DOHH2 (cell line): ENCODE measurements around the gene CRHR1.

Experiments used
- H3F3A ChIP-seq: fragments of 200-600 bp; sonication (generic), shearing (Covaris generic); 2 replicates; pipeline ENCODE4 v1.6.0; 2016; ENCODE audit warnings: antibody characterized with exemption, mild to moderate bottlenecking; ENCODE audit not compliant: control insufficient read depth, insufficient read depth
- H3K27ac ChIP-seq: fragments of 200-600 bp; sonication (generic); 2 replicates; pipeline ENCODE4 v1.5.1; 2014; ENCODE audit warnings: low read depth, mild to moderate bottlenecking, low read length, moderate library complexity
- H3K27me3 ChIP-seq: fragments of 200-600 bp; sonication (generic); 2 replicates; pipeline ENCODE4 v1.6.1; 2014; ENCODE audit warnings: mild to moderate bottlenecking, low read length, mixed read lengths; ENCODE audit not compliant: control insufficient read depth
- H3K36me3 ChIP-seq: fragments of 200-600 bp; sonication (generic); 2 replicates; pipeline ENCODE4 v1.6.1; 2014; ENCODE audit warnings: mild to moderate bottlenecking, low read length, moderate library complexity, mixed read lengths; ENCODE audit not compliant: control insufficient read depth
- H3K4me1 ChIP-seq: fragments of 200-600 bp; sonication (generic); 2 replicates; pipeline ENCODE4 v1.6.1; 2014; ENCODE audit warnings: mild to moderate bottlenecking, low read length, mixed read lengths; ENCODE audit not compliant: control insufficient read depth
- H3K4me2 ChIP-seq: fragments of 200-600 bp; sonication (generic); 2 replicates; pipeline ENCODE4 v1.6.0; 2014; ENCODE audit warnings: mild to moderate bottlenecking, low read length, moderate library complexity
- H3K4me3 ChIP-seq: fragments of 200-600 bp; sonication (generic); 2 replicates; pipeline ENCODE4 v1.5.1; 2014; ENCODE audit warnings: mild to moderate bottlenecking, low read length, mixed read lengths
- H3K79me2 ChIP-seq: fragments of 200-600 bp; sonication (generic); 2 replicates; pipeline ENCODE4 v1.6.1; 2014; ENCODE audit warnings: mild to moderate bottlenecking, low read length, mixed read lengths; ENCODE audit not compliant: control insufficient read depth
- H3K9me2 ChIP-seq: fragments of 200-600 bp; sonication (generic); replicated peaks from 2 replicates; pipeline ENCODE4 v1.6.1; 2014; ENCODE audit warnings: mild to moderate bottlenecking, low read length, mixed read lengths; ENCODE audit not compliant: control insufficient read depth
- H3K9me3 ChIP-seq: fragments of 200-600 bp; sonication (generic); 2 replicates; pipeline ENCODE4 v1.6.1; 2014; ENCODE audit warnings: antibody characterized with exemption, low read length, mixed read lengths; ENCODE audit not compliant: control insufficient read depth, insufficient read depth
- H4K20me1 ChIP-seq: fragments of 200-600 bp; sonication (generic); 2 replicates; pipeline ENCODE4 v1.6.0; 2014; ENCODE audit warnings: low read depth, mild to moderate bottlenecking, antibody characterized with exemption, low read length, moderate library complexity; ENCODE audit not compliant: control insufficient read depth, insufficient read depth
- EZH2phosphoT487 ChIP-seq: fragments of 200-600 bp; sonication (generic); IDR thresholded peaks from 2 replicates; pipeline ENCODE4 v1.6.1; 2017; ENCODE audit warnings: borderline replicate concordance, mild to moderate bottlenecking, antibody characterized with exemption, low read length, moderate library complexity, mixed read lengths
- TF ChIP-seq, protein P1 (sequence below): fragments of 200-600 bp; sonication (generic); IDR thresholded peaks from one replicate; pipeline ENCODE4 v1.5.1; 2014; ENCODE audit warnings: antibody characterized with exemption, mild to moderate bottlenecking, low read depth, low read length; ENCODE audit not compliant: poor library complexity, severe bottlenecking

CRHR1 gene

DNA sequence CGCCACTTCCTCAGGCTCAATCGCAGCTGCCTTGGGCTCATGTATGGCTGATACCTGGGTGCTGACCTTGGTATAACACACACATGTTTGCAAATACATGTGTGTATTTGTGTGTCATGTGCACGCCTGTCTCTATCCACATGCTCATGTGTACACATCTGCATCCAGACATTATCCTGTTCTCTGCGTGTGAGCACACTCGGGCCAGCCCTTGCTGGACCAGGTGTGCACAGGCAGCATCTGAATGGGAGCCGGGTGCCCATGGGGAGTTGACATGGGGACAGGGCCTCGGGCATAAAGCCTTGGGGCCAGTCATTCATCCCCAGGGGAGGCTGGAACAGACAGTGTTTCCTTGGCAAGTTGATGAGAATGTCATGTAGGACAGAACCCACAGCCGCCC, 29.1 kb upstream of the CRHR1 start:
- no peak overlapping the region for H3K4me2 ChIP-seq
- H3K36me3 ChIP-seq = no peaks in the 10 kb centered on the region
- no peaks in the 10 kb centered on the region for H3K9me2 ChIP-seq
- H3K79me2 ChIP-seq = no peaks in the 10 kb centered on the region
- H3K4me1 ChIP-seq = no peaks in the 10 kb centered on the region
- TF ChIP-seq, protein P1, sequence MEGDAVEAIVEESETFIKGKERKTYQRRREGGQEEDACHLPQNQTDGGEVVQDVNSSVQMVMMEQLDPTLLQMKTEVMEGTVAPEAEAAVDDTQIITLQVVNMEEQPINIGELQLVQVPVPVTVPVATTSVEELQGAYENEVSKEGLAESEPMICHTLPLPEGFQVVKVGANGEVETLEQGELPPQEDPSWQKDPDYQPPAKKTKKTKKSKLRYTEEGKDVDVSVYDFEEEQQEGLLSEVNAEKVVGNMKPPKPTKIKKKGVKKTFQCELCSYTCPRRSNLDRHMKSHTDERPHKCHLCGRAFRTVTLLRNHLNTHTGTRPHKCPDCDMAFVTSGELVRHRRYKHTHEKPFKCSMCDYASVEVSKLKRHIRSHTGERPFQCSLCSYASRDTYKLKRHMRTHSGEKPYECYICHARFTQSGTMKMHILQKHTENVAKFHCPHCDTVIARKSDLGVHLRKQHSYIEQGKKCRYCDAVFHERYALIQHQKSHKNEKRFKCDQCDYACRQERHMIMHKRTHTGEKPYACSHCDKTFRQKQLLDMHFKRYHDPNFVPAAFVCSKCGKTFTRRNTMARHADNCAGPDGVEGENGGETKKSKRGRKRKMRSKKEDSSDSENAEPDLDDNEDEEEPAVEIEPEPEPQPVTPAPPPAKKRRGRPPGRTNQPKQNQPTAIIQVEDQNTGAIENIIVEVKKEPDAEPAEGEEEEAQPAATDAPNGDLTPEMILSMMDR = no peak
- TF ChIP-seq EZH2phosphoT487 = no peak
- H3K9me3 ChIP-seq = no peaks in the 10 kb centered on the region
- no peaks in the 10 kb centered on the region for H3K27me3 ChIP-seq
- no peak overlapping the region for H3K27ac ChIP-seq
- H3F3A ChIP-seq = no peaks in the 10 kb centered on the region
- no peak overlapping the region for H3K4me3 ChIP-seq
- no peaks in the 10 kb centered on the region for H4K20me1 ChIP-seq

DNA sequence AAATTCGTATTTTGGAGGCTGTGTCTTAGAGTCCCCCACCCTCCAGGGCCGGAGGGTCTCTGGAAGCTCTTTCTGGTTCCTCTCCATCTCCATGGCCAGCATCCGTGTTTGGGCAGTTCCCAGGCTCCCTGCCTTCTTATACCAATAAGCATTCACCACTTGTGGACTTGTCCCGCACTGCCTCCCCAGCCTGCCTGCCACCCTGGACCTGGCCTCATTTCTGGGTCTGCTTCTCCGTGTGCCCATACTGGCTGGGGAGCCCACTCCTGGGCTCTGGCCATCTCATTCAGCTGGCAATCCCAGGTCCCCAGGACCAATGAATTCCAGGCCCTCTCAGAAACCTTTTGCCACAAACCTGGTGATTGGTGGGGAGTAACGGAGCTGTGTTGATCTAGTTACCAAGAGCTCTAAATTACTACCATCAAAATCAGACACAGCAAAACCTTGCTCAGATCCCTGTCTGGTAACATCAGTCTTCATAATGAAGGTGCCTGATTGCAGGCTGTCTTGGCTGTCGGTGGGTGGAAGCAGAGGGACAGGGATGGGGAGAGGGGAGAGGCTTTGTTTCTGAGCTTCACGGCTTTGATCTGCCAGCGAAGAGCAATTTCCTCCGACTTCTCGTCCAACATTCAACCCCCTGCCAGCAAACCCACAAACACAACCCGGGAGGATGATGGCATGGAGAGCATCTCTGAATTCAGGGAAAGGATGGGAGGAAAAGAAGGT, 27.7 kb upstream of the CRHR1 start:
- H3K4me3 ChIP-seq = no peak overlapping the region
- no peaks in the 10 kb centered on the region for H3K27me3 ChIP-seq
- no peaks in the 10 kb centered on the region for H4K20me1 ChIP-seq
- H3K36me3 ChIP-seq = no peaks in the 10 kb centered on the region
- no peak overlapping the region for H3K27ac ChIP-seq
- no peaks in the 10 kb centered on the region for H3K9me3 ChIP-seq
- H3K9me2 ChIP-seq = no peaks in the 10 kb centered on the region
- no peaks in the 10 kb centered on the region for H3F3A ChIP-seq
- H3K4me1 ChIP-seq = no peaks in the 10 kb centered on the region
- no peak overlapping the region for H3K4me2 ChIP-seq
- TF ChIP-seq, protein P1 = no peak
- no peak for TF ChIP-seq EZH2phosphoT487
- no peaks in the 10 kb centered on the region for H3K79me2 ChIP-seq

- no peaks in the 10 kb centered on the region for H3K9me3 ChIP-seq
- TF ChIP-seq, protein P1 = no peak
- no peak for TF ChIP-seq EZH2phosphoT487
- no peak overlapping the region for H3K4me2 ChIP-seq
- no peaks in the 10 kb centered on the region for H3K27me3 ChIP-seq
- no peaks in the 10 kb centered on the region for H3K79me2 ChIP-seq
- no peaks in the 10 kb centered on the region for H4K20me1 ChIP-seq
- H3K4me3 ChIP-seq = no peak overlapping the region
- H3F3A ChIP-seq = no peaks in the 10 kb centered on the region
- no peaks in the 10 kb centered on the region for H3K36me3 ChIP-seq
- no peaks in the 10 kb centered on the region for H3K9me2 ChIP-seq
- H3K27ac ChIP-seq = no peak overlapping the region
- no peaks in the 10 kb centered on the region for H3K4me1 ChIP-seq
Observed at GRCh38 chr17:45757431-45758218, 26.5 kb upstream of the CRHR1 start.
